K562 (cell line): ENCODE data around the gene TP73. TPM values are rescaled to one million over a fixed set of nuclear protein-coding genes. Genes with fewer than 3 reads are reported as not detected.

Experiments used
- ATAC-seq: fragments of 200-7000 bp; cut with Tn5 transposase; 3 replicates; pipeline ENCODE4 v1.9.1; 2020; ENCODE audit warnings: moderate library complexity
- BruUV-seq: library from RNA; stranded (reverse); fragments of 400-500 nt; replicated peaks from 2 replicates; lab custom pipeline; 2021; lab: Mats Ljungman, UMichigan
- CTCF ChIA-PET: fragments of 300-600 bp; formaldehyde crosslinking; extraction: SDS; loops from one replicate; lab custom pipeline; 2021; ENCODE audit warnings: low intra/inter-chr PET ratio; lab: Yijun Ruan, JAX
- POLR2A ChIA-PET: fragments of 300-600, 350-650 bp; sonication (Branson Sonifier 250); formaldehyde crosslinking; extraction: SDS; loops from one replicate; lab custom pipeline; 2021; ENCODE audit warnings: antibody characterized with exemption, inconsistent platforms; lab: Yijun Ruan, JAX
- DNase-seq, 4 experiments: peaks; one replicate each; pipeline versions ENCODE4 v3.0.0 to v3.0.0-alpha.2; 2011 to 2018; ENCODE audit warnings: low spot score in 3 of 4, mixed read lengths in 3 of 4; ENCODE audit errors: extremely low read depth in 1 of 4
- FAIRE-seq: peaks from 2 replicates; lab custom pipeline; 2011; peaks lifted over from hg19 to GRCh38; lab: Jason Lieb, UNC
- H2AFZ ChIP-seq: 2 replicates; pipeline ENCODE4 v1.6.0; 2011; ENCODE audit warnings: low read depth, low read length, control low read depth, inconsistent platforms
- H3K27ac ChIP-seq: fragments of 200-600 bp; 3 replicates; pipeline ENCODE4 v1.8.0; 2011; ENCODE audit warnings: low read depth, mild to moderate bottlenecking, control low read depth, inconsistent platforms, low read length, moderate library complexity, mixed read lengths; ENCODE audit errors: extremely low read depth
- H3K27me3 ChIP-seq, 2 experiments: fragments of 300-600 bp in 1 of 2; 2 replicates in 1 of 2; 3 replicates in 1 of 2; pipeline versions ENCODE4 v1.6.0 to v1.8.0; 2011; ENCODE audit warnings: inconsistent platforms in 2 of 2, low read length in 2 of 2, mild to moderate bottlenecking in 1 of 2, mixed read lengths in 1 of 2, moderate library complexity in 1 of 2; ENCODE audit not compliant: control insufficient read depth in 2 of 2, insufficient read depth in 2 of 2
- H3K36me3 ChIP-seq: fragments of 300-600 bp; 3 replicates; pipeline ENCODE4 v1.8.0; 2011; ENCODE audit warnings: mild to moderate bottlenecking, low read length, inconsistent platforms; ENCODE audit not compliant: control insufficient read depth, insufficient read depth
- H3K4me1 ChIP-seq, 2 experiments: fragments of 200-600 bp in 1 of 2; replicated peaks in 1 of 2; 2 replicates in 1 of 2; 3 replicates in 1 of 2; pipeline versions ENCODE4 v1.5.1 to v1.8.0; 2011; ENCODE audit warnings: inconsistent platforms in 2 of 2, low read length in 2 of 2, mild to moderate bottlenecking in 1 of 2, mixed read lengths in 1 of 2, moderate library complexity in 1 of 2; ENCODE audit not compliant: control insufficient read depth in 2 of 2, insufficient read depth in 2 of 2
- H3K4me2 ChIP-seq: 2 replicates; pipeline ENCODE4 v1.6.1; 2011; ENCODE audit warnings: low read length, control low read depth, inconsistent platforms, mixed read lengths; ENCODE audit not compliant: insufficient read depth
- H3K4me3 ChIP-seq: fragments of 200-600 bp; sonication (generic), shearing (Covaris generic); 2 replicates; pipeline ENCODE4 v1.5.1; 2016; ENCODE audit warnings: control low read depth, inconsistent platforms
- H3K79me2 ChIP-seq: fragments of 200-600 bp; 3 replicates; pipeline ENCODE4 v1.8.0; 2011; ENCODE audit warnings: low read length, inconsistent platforms; ENCODE audit not compliant: control insufficient read depth, insufficient read depth
- H3K9ac ChIP-seq, 2 experiments: 2 replicates each; pipeline versions ENCODE4 v1.6.0 to v1.6.1; 2011; ENCODE audit warnings: low read depth in 2 of 2, low read length in 2 of 2, control low read depth in 1 of 2, inconsistent platforms in 1 of 2, mild to moderate bottlenecking in 1 of 2, mixed read lengths in 1 of 2; ENCODE audit not compliant: insufficient read depth in 1 of 2
- H3K9me1 ChIP-seq: one replicate; pipeline ENCODE4 v1.6.0; 2011; ENCODE audit warnings: inconsistent platforms, mild to moderate bottlenecking, low read length, moderate library complexity; ENCODE audit not compliant: control insufficient read depth, insufficient read depth
- H3K9me3 ChIP-seq: replicated peaks from 2 replicates; pipeline ENCODE4 v1.5.1; 2011; ENCODE audit warnings: low read depth, low read length, inconsistent platforms; ENCODE audit not compliant: control insufficient read depth, insufficient read depth
- H4K20me1 ChIP-seq: replicated peaks from 2 replicates; pipeline ENCODE4 v1.6.1; 2011; ENCODE audit warnings: low read length, inconsistent platforms, mixed read lengths; ENCODE audit not compliant: control insufficient read depth, insufficient read depth
- ATF7 ChIP-seq: fragments of 450-650 bp; IDR thresholded peaks from 2 replicates; pipeline ENCODE4 v1.7.1; 2014; ENCODE audit warnings: mild to moderate bottlenecking, moderate library complexity
- BDP1 ChIP-seq: IDR thresholded peaks from 3 replicates; pipeline ENCODE4 v1.6.1; 2011; ENCODE audit not compliant: insufficient read length, insufficient read depth
- FOXP1 ChIP-seq: sonication (generic); formaldehyde crosslinking; IDR thresholded peaks from 2 replicates; pipeline ENCODE4 v1.8.0; 2022; ENCODE audit warnings: mild to moderate bottlenecking, missing genetic modification reagents
- HMG20A ChIP-seq: fragments of 450-650 bp; formaldehyde crosslinking; conservative IDR thresholded peaks from 2 replicates; pipeline ENCODE4 v1.4.0; 2020; ENCODE audit warnings: mild to moderate bottlenecking, mixed read lengths
- IRF2 ChIP-seq: sonication (generic); formaldehyde crosslinking; IDR thresholded peaks from 2 replicates; pipeline ENCODE4 v1.8.1; 2022; ENCODE audit warnings: mild to moderate bottlenecking, missing genetic modification reagents
- MED1 ChIP-seq: sonication (generic); formaldehyde crosslinking; IDR thresholded peaks from 2 replicates; pipeline ENCODE4 v1.8.1; 2023; ENCODE audit warnings: missing genetic modification reagents, borderline replicate concordance
- NCOA1 ChIP-seq: fragments of 450-650 bp; IDR thresholded peaks from 2 replicates; pipeline ENCODE4 v1.6.1; 2016; ENCODE audit warnings: low read depth
- POLR2A ChIP-seq: fragments of 450-650 bp; conservative IDR thresholded peaks from 2 replicates; pipeline ENCODE4 v1.6.1; 2016
- PTBP1 ChIP-seq: fragments of 200-400 bp; formaldehyde crosslinking; IDR thresholded peaks from 2 replicates; pipeline ENCODE4 v1.6.1; 2017; ENCODE audit warnings: low read depth, low read length
- RAD21 ChIP-seq, 2 experiments: fragments of 250-450 bp in 1 of 2; fragments of 450-650 bp in 1 of 2; sonication (Bioruptor Pico) in 1 of 2; formaldehyde crosslinking in 1 of 2; IDR thresholded peaks in 1 of 2; conservative IDR thresholded peaks in 1 of 2; 2 replicates each; pipeline versions ENCODE4 v1.4.0 to v1.8.0; 2020 to 2022; ENCODE audit warnings: mild to moderate bottlenecking in 2 of 2, moderate library complexity in 1 of 2
- RBBP5 ChIP-seq: fragments of 200-600 bp; sonication (generic); IDR thresholded peaks from 2 replicates; pipeline ENCODE4 v1.6.1; 2012; ENCODE audit warnings: borderline replicate concordance, mild to moderate bottlenecking, low read length, control low read depth, inconsistent platforms; ENCODE audit not compliant: insufficient read depth, poor library complexity, severe bottlenecking
- SAFB2 ChIP-seq: fragments of 200-400 bp; formaldehyde crosslinking; IDR thresholded peaks from 2 replicates; pipeline ENCODE4 v1.6.1; 2018; ENCODE audit warnings: borderline replicate concordance, low read length, low read depth, moderate library complexity; ENCODE audit not compliant: severe bottlenecking
- U2AF2 ChIP-seq: fragments of 200-400 bp; formaldehyde crosslinking; optimal IDR thresholded peaks from 2 replicates; pipeline ENCODE3; 2017; ENCODE audit warnings: low read depth, mild to moderate bottlenecking, low read length
- ZFP1 ChIP-seq: fragments of 450-650 bp; formaldehyde crosslinking; IDR thresholded peaks from 2 replicates; pipeline ENCODE4 v1.4.0; 2020; ENCODE audit warnings: mild to moderate bottlenecking, mixed read lengths
- ZKSCAN1 ChIP-seq: fragments of 150-350 bp; IDR thresholded peaks from 2 replicates; pipeline ENCODE4 v1.6.1; 2016; ENCODE audit warnings: low read depth, low read length
- ZNF140 ChIP-seq: fragments of 250-450 bp; sonication (Bioruptor Pico); IDR thresholded peaks from 2 replicates; pipeline ENCODE4 v1.8.0; 2021; ENCODE audit warnings: moderate library complexity, mild to moderate bottlenecking, inconsistent platforms
- ZNF830 ChIP-seq: fragments of 250-450 bp; sonication (Bioruptor Pico); IDR thresholded peaks from 2 replicates; pipeline ENCODE4 v1.5.0; 2021; ENCODE audit warnings: mild to moderate bottlenecking
- WGBS: fragments of 100-300 bp; shearing (Covaris generic); methylation state at CpG from one replicate; pipeline ENCODE4 v1.1.6; 2016; ENCODE audit warnings: low coverage, mixed read lengths; ENCODE audit not compliant: insufficient coverage; ENCODE audit errors: missing lambda C conversion rate; 5-methylcytosine and 5-hydroxymethylcytosine counted together
- in situ Hi-C: fragments of 300-500 bp; cut with MboI; formaldehyde crosslinking; loops from 4 replicates; pipeline ENCODE4 v1.15.0; 2018; ENCODE audit warnings: inconsistent platforms, mixed read lengths
- intact Hi-C: fragments of 100-400 bp; cut with micrococcal nuclease; formaldehyde crosslinking; loops from 2 replicates; pipeline ENCODE4 v1.14.2; 2022
- polyA plus RNA-seq, 8 experiments: library from polyadenylated mRNA; depleted of rRNA in 4 of 8; stranded (reverse) in 5 of 8; unstranded in 3 of 8; fragments of >200 nt; fragmentation: Nextera tagmentation in 2 of 8; fragmentation: Illumina TruSeq in 1 of 8; extraction: Ambion mirVana in 2 of 8; extraction: Trizol in 1 of 8; gene quantifications; 2 replicates each; pipeline versions ENCODE4 v1.2.1 to v1.2.3, GENCODE V29; 2011 to 2014; ENCODE audit warnings: inconsistent platforms in 1 of 8, missing spikeins in 1 of 8
- total RNA-seq, 7 experiments: library from RNA; depleted of rRNA in 6 of 7; stranded (reverse); fragments of >200 nt in 6 of 7; fragmentation: Illumina TruSeq in 2 of 7; extraction: Trizol in 2 of 7; gene quantifications; 2 replicates each; pipeline versions ENCODE4 v1.2.1 to v1.2.3, GENCODE V29; 2011 to 2021; ENCODE audit warnings: low replicate concordance in 1 of 7

Gene TP73
- total and polyA plus RNA-seq, 9 of the 15 experiments (the other 6 are each of a cell fraction or from before 2014, with no cell fraction given) = 0.07 to 1.6 (median 0.40) TPM; not detected in 2

GRCh38 chr1:3734602-3735001 is 82.3 kb downstream of the TP73 start:
- ATAC-seq (no peak), DNase-seq (no peak), FAIRE-seq (no peak)
- peaks cover 41% of the 10 kb centered on the region; the same call in 2 of the 3 replicates for H3K36me3 ChIP-seq
- TF ChIP-seq POLR2A (0 out of 2 replicates have a peak, but pooled peaks have one; percentile 8), BDP1 (no peak)
- intact Hi-C loops = no loop called here
- no peak overlapping the region for H2AFZ ChIP-seq
- peaks cover 0 to 52% of the 10 kb centered on the region in 2 experiments; a peak in 2 of 5 replicates for H3K4me1 ChIP-seq
- peaks cover 5% of the 10 kb centered on the region for H3K9me1 ChIP-seq
- in situ Hi-C loops = no loop called here
- no peak overlapping the region for H3K4me3 ChIP-seq
- no peaks in the 10 kb centered on the region; the same call in 1 of the 2 replicates for H4K20me1 ChIP-seq
- no peaks in the 10 kb centered on the region for H3K79me2 ChIP-seq
- H3K27ac ChIP-seq = no peak overlapping the region
- no peak overlapping the region for H3K4me2 ChIP-seq
- H3K27me3 ChIP-seq = peaks cover 3 to 14% of the 10 kb centered on the region in 2 experiments; a peak in 2 of 5 replicates
- no TSS peak for BruUV-seq
- 85% methylated on average over 15 of the region's 16 CpGs for WGBS
- no peaks in the 10 kb centered on the region for H3K9me3 ChIP-seq
- no peak overlapping the region for H3K9ac ChIP-seq
- POLR2A ChIA-PET = interaction anchor here (0.6 to 1.6 kb wide), 6 partner anchors 8 to 58 kb away, joined by 3 read pairs; no protein-coding TSS in a partner anchor
- CTCF ChIA-PET = no interaction called here

DNA sequence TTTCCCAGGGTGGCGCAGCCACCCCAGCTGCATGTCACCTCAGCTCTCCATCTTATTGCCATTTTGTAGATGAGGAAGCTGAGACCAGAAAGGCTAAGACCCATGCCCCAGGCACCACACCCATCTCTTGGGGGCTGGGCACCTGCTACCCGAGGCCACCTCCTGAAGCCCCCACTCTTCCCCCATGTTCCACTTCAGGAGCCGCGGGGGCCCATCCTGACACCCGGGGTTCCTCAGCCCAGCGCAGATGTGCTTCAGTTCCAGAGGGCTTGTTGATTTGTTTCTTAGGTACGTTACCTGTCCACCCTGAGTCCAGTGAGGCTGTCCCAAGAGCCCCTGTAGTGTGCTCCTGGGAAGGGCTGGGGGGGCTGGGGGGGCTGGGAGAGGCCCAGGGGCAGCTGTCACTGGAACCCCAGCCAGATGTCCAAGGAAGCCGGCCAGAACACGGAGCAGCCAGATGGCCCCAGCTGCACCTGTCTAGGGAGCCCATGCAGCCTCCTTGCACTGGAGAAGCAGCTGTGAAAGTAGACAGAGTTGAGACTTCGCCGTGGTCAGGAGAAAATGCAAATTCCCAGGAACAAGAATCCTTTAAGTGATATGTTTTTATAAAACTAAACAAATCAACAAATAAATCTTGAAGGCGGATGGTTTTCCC is 82.8 kb downstream of the TP73 start:
- in situ Hi-C loops = no loop called here
- CTCF ChIA-PET = no interaction called here
- H4K20me1 ChIP-seq = no peaks in the 10 kb centered on the region; the same call in 1 of the 2 replicates
- peaks cover 0 to 9% of the 10 kb centered on the region in 2 experiments; a peak in 2 of 5 replicates for H3K27me3 ChIP-seq
- H3K4me1 ChIP-seq = peaks cover 0 to 46% of the 10 kb centered on the region in 2 experiments; a peak in 2 of 5 replicates
- no peak for DNase-seq
- peaks cover 5% of the 10 kb centered on the region for H3K9me1 ChIP-seq
- no peak overlapping the region for H3K4me2 ChIP-seq
- POLR2A ChIA-PET = interaction anchor here (0.7 to 1.6 kb wide), 5 partner anchors 8 to 58 kb away, joined by 3 to 5 read pairs (median 3); no protein-coding TSS in a partner anchor
- intact Hi-C loops = no loop called here
- no peak for FAIRE-seq
- no peak overlapping the region for H3K4me3 ChIP-seq
- 83% methylated on average over 12 of the region's 12 CpGs for WGBS
- H3K9ac ChIP-seq = no peak overlapping the region
- no peak overlapping the region for H2AFZ ChIP-seq
- peaks cover 47% of the 10 kb centered on the region; the same call in 2 of the 3 replicates for H3K36me3 ChIP-seq
- no peak overlapping the region for H3K27ac ChIP-seq
- H3K79me2 ChIP-seq = no peaks in the 10 kb centered on the region
- H3K9me3 ChIP-seq = no peaks in the 10 kb centered on the region
- ATAC-seq = no peak
- BruUV-seq = no TSS peak
- TF ChIP-seq RAD21 (CRISPR knock-in tag; conservative IDR thresholded peaks at IDR 0.05 in 1 of 2, IDR thresholded peaks at IDR 0.05 in 1 of 2) = no peak
- TF ChIP-seq MED1 (CRISPR knock-in tag) = no peak
- TF ChIP-seq ZNF830 (CRISPR knock-in tag) = no peak
- no peak for TF ChIP-seq IRF2 (CRISPR knock-in tag)
- TF ChIP-seq FOXP1 (CRISPR knock-in tag) = no peak
- TF ChIP-seq ZNF140 (CRISPR knock-in tag) = no peak
- TF ChIP-seq U2AF2 = no peak
- no peak for TF ChIP-seq NCOA1
- TF ChIP-seq ATF7 = no peak
- no peak for TF ChIP-seq SAFB2
- TF ChIP-seq RBBP5 = no peak
- TF ChIP-seq HMG20A (CRISPR knock-in tag) = no peak
- no peak for TF ChIP-seq ZKSCAN1
- TF ChIP-seq ZFP1 = no peak
- TF ChIP-seq PTBP1 = no peak
